ENCODE measurements around the gene ANKRD55.

DNA sequence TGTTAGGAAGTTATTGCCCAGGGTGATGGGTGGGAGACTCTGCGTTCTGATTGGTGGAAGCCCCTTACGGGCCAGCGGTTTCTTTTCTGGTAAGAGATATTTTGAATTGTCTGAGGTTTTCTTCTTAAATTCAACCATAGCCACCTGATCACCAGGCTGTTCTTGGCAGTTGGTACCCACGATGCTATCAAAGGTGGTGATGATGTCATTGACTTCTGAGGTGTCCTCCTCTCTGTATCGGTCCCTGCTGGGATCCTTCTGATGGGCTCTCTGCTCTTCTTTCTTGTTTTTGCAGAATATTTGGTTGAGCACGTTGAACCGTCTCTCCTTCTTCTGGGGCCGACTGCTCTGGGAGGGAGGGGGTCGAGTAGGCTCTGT is 121.7 kb downstream of the ANKRD55 start:
- TF ChIP-seq, protein P1, sequence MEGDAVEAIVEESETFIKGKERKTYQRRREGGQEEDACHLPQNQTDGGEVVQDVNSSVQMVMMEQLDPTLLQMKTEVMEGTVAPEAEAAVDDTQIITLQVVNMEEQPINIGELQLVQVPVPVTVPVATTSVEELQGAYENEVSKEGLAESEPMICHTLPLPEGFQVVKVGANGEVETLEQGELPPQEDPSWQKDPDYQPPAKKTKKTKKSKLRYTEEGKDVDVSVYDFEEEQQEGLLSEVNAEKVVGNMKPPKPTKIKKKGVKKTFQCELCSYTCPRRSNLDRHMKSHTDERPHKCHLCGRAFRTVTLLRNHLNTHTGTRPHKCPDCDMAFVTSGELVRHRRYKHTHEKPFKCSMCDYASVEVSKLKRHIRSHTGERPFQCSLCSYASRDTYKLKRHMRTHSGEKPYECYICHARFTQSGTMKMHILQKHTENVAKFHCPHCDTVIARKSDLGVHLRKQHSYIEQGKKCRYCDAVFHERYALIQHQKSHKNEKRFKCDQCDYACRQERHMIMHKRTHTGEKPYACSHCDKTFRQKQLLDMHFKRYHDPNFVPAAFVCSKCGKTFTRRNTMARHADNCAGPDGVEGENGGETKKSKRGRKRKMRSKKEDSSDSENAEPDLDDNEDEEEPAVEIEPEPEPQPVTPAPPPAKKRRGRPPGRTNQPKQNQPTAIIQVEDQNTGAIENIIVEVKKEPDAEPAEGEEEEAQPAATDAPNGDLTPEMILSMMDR (conservative IDR thresholded peaks at IDR 0.05; ENCODE audit: low read length) = no peak
- TF ChIP-seq EZH2phosphoT487 (IDR thresholded peaks at IDR 0.05; ENCODE audit: borderline replicate concordance, low read depth, low read length) = no peak
